HL-60 (cell line): ENCODE data around the gene UBL3.

ENCODE experiments used
- DNase-seq, 2 experiments: peaks; one replicate each; pipeline ENCODE4 v3.0.0-alpha.2; 2010 to 2020; ENCODE audit warnings: low read depth in 1 of 2, low spot score in 1 of 2
- H3K27ac ChIP-seq: fragments of 250-450 bp; sonication (Bioruptor Pico); replicated peaks from 2 replicates; pipeline ENCODE4 v1.5.1; 2020; ENCODE audit warnings: mild to moderate bottlenecking, moderate library complexity
- H3K27me3 ChIP-seq: fragments of 250-450 bp; sonication (Bioruptor Pico); 2 replicates; pipeline ENCODE4 v1.5.1; 2021; ENCODE audit warnings: mild to moderate bottlenecking, moderate library complexity; ENCODE audit not compliant: insufficient read depth, poor library complexity, severe bottlenecking
- H3K4me3 ChIP-seq: replicated peaks from 2 replicates; pipeline ENCODE4 v1.5.1; 2011; ENCODE audit warnings: mild to moderate bottlenecking, control low read depth, low read length; ENCODE audit not compliant: insufficient read depth
- GABPA ChIP-seq: IDR thresholded peaks from 2 replicates; pipeline ENCODE4 v1.6.1; 2012; ENCODE audit warnings: low read depth
- POLR2AphosphoS5 ChIP-seq: IDR thresholded peaks from 2 replicates; pipeline ENCODE4 v1.6.1; 2012; ENCODE audit warnings: low read depth
- SPI1 ChIP-seq: IDR thresholded peaks from 2 replicates; pipeline ENCODE4 v1.6.1; 2012; ENCODE audit warnings: low read depth, mild to moderate bottlenecking, borderline replicate concordance
- TF ChIP-seq, protein P1 (sequence below): IDR thresholded peaks from 2 replicates; pipeline ENCODE4 v1.6.1; 2012; ENCODE audit warnings: low read depth; ENCODE audit not compliant: insufficient replicate concordance
- TF ChIP-seq, protein P2 (sequence below): IDR thresholded peaks from one replicate; pipeline ENCODE4 v1.5.1; 2011; ENCODE audit warnings: low read length, control low read depth, inconsistent platforms; ENCODE audit not compliant: insufficient read depth

Gene UBL3

DNA sequence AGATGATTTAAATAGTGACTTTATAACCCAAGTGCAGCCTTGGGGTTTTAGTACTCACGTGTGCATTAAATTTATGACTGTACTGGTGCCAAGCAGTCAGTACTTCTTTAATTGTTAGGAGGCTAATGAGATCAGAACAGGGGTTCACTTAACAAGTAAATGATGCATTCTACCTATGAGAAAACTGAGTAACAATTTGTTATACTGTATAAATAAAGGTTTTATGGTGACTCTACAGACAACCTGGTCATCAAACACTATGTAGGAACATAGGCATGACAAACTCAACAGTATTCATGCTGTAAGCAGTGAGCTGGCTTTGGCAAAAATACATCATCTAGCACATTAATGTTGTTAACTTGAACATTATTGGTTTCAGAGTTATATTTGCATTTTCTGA, 75.6 kb downstream of the UBL3 start:
- TF ChIP-seq POLR2AphosphoS5, result no peak
- TF ChIP-seq, protein P1, sequence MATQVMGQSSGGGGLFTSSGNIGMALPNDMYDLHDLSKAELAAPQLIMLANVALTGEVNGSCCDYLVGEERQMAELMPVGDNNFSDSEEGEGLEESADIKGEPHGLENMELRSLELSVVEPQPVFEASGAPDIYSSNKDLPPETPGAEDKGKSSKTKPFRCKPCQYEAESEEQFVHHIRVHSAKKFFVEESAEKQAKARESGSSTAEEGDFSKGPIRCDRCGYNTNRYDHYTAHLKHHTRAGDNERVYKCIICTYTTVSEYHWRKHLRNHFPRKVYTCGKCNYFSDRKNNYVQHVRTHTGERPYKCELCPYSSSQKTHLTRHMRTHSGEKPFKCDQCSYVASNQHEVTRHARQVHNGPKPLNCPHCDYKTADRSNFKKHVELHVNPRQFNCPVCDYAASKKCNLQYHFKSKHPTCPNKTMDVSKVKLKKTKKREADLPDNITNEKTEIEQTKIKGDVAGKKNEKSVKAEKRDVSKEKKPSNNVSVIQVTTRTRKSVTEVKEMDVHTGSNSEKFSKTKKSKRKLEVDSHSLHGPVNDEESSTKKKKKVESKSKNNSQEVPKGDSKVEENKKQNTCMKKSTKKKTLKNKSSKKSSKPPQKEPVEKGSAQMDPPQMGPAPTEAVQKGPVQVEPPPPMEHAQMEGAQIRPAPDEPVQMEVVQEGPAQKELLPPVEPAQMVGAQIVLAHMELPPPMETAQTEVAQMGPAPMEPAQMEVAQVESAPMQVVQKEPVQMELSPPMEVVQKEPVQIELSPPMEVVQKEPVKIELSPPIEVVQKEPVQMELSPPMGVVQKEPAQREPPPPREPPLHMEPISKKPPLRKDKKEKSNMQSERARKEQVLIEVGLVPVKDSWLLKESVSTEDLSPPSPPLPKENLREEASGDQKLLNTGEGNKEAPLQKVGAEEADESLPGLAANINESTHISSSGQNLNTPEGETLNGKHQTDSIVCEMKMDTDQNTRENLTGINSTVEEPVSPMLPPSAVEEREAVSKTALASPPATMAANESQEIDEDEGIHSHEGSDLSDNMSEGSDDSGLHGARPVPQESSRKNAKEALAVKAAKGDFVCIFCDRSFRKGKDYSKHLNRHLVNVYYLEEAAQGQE, result no peak
- no peak overlapping the region for H3K4me3 ChIP-seq
- no peaks in the 10 kb centered on the region for H3K27me3 ChIP-seq
- DNase-seq, result no peak
- no peak overlapping the region for H3K27ac ChIP-seq

DNA sequence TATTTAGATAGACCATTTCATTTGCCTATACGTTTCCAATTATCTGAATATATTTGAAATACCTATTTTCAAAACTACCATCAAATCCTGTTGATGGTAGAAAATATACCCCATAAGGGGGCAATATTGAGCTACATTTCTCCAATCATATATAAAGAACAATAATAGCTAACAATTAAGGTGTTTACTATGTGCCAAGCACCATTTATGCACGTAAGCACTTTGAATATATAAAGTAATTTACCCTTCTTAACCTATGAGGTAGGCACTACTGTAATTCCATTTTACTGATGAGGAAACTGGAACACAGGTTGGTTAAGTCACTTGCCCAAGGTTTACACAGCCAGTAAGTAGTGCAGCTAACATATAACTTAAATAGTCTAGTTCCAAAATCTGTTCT, 79.2 kb downstream of the UBL3 start:
- DNase-seq, result no peak
- H3K27ac ChIP-seq, result no peak overlapping the region
- H3K27me3 ChIP-seq, result no peaks in the 10 kb centered on the region
- no peak for TF ChIP-seq SPI1
- no peak for TF ChIP-seq GABPA
- TF ChIP-seq, protein P2, sequence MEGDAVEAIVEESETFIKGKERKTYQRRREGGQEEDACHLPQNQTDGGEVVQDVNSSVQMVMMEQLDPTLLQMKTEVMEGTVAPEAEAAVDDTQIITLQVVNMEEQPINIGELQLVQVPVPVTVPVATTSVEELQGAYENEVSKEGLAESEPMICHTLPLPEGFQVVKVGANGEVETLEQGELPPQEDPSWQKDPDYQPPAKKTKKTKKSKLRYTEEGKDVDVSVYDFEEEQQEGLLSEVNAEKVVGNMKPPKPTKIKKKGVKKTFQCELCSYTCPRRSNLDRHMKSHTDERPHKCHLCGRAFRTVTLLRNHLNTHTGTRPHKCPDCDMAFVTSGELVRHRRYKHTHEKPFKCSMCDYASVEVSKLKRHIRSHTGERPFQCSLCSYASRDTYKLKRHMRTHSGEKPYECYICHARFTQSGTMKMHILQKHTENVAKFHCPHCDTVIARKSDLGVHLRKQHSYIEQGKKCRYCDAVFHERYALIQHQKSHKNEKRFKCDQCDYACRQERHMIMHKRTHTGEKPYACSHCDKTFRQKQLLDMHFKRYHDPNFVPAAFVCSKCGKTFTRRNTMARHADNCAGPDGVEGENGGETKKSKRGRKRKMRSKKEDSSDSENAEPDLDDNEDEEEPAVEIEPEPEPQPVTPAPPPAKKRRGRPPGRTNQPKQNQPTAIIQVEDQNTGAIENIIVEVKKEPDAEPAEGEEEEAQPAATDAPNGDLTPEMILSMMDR, result no peak
- TF ChIP-seq, protein P1, result no peak
- TF ChIP-seq POLR2AphosphoS5, result no peak
- H3K4me3 ChIP-seq, result no peak overlapping the region

DNA sequence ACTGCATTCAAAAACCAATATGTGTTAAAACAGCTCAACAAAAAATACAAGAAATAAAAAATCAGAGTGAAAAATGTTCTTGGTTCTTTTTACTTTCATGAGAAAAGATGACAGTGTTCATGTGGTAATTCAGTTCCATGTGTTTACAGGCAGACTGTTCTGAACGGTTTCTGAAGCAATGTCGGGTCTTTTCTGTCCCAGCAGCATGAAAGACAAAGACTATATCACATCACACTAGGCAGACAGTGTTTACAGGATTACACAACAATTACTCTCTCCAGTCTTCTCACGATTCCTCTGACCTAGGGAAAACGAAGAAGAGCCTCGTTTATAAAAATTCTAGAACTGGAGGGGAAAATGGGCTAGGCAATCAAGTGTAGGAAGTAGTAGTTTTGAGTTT, 83.4 kb downstream of the UBL3 start:
- TF ChIP-seq POLR2AphosphoS5, result no peak
- TF ChIP-seq, protein P2, result no peak
- TF ChIP-seq GABPA, result no peak
- no peak for TF ChIP-seq SPI1
- TF ChIP-seq, protein P1, result no peak
- H3K27me3 ChIP-seq, result no peaks in the 10 kb centered on the region
- DNase-seq, result no peak

DNA sequence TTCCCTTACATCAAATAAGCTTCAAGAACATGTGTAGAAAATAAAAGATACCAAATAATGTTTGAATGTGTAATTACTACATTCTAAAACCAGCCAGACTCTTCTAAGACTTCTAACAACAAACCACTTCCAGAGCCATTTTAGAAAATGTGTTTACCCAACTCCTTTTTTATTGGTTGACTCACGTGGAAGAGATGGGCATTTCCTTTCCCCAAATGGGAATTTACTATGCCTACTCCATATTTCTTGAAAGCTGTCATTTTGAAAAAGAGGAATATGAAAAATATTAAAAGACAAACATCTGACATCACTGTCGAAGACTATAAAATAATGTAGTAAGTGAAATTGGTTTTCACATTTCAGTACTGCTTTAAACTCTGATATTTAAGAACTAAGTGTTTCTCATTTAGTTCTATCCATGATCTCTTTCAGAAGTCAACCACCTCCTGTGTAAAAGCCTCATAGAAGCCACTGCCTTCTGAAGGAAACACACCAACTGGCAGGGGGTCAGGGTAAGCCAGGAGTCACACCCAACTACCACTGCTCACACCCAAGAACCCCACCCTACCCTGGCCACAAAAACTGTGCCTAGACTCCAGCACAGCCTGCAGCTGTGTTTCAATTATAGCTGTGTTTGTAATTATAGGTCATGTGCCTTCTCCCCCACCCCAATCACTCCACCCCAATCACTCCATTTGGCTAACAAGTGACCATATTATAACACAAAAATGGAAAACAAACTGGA, 86.8 kb downstream of the UBL3 start:
- no peak overlapping the region for H3K27ac ChIP-seq
- DNase-seq, result no peak
- TF ChIP-seq SPI1 (no peak), POLR2AphosphoS5 (no peak), GABPA (no peak)
- TF ChIP-seq, protein P2, result no peak
- TF ChIP-seq, protein P1, result no peak

More for the DNA sequence above, 83.4 kb downstream of the UBL3 start:
- no peak overlapping the region for H3K4me3 ChIP-seq
- no peak overlapping the region for H3K27ac ChIP-seq

More for the DNA sequence above, 86.8 kb downstream of the UBL3 start:
- Histone ChIP-seq H3K27me3 (no peaks in the 10 kb centered on the region), H3K4me3 (no peak overlapping the region)
